Suprapubic skin (tissue), 4 donors: ENCODE results near the gene SLC25A3. TPM values are rescaled to one million over a fixed set of nuclear protein-coding genes. Genes with fewer than 3 reads are reported as not detected.

Experiments used
- DNase-seq, 2 donors: peaks; one replicate each; pipeline ENCODE4 v3.0.0-alpha.2; 2019; ENCODE audit warnings: low spot score in 2 of 2
- H3K27ac ChIP-seq: fragments of 200-600 bp; sonication (generic); one replicate; pipeline ENCODE4 v1.5.1; 2019
- H3K27me3 ChIP-seq: fragments of 200-600 bp; sonication (generic); one replicate; pipeline ENCODE4 v1.5.1; 2019
- H3K36me3 ChIP-seq: fragments of 200-600 bp; sonication (generic); one replicate; pipeline ENCODE4 v1.5.1; 2019
- H3K4me1 ChIP-seq: fragments of 200-600 bp; sonication (generic); one replicate; pipeline ENCODE4 v1.5.1; 2019
- H3K4me3 ChIP-seq: fragments of 200-600 bp; sonication (generic); one replicate; pipeline ENCODE4 v1.5.1; 2019; ENCODE audit warnings: mild to moderate bottlenecking
- H3K9me3 ChIP-seq: fragments of 200-600 bp; sonication (generic); one replicate; pipeline ENCODE4 v1.5.1; 2019
- CTCF ChIP-seq, 2 donors: fragments of 200-600 bp in 1 of 2; fragments of 450-650 bp in 1 of 2; sonication (generic) in 1 of 2; IDR thresholded peaks; one replicate each; pipeline ENCODE4 v1.5.1; 2016 to 2019; ENCODE audit warnings: antibody characterized with exemption in 2 of 2, mild to moderate bottlenecking in 1 of 2, moderate library complexity in 1 of 2
- EP300 ChIP-seq: sonication (generic); formaldehyde crosslinking; IDR thresholded peaks from one replicate; pipeline ENCODE4 v1.6.1; 2017; ENCODE audit warnings: antibody characterized with exemption
- POLR2A ChIP-seq, 2 donors: fragments of 450-650 bp; IDR thresholded peaks; one replicate each; pipeline ENCODE4 v1.6.1; 2017; ENCODE audit warnings: antibody characterized with exemption in 2 of 2, mild to moderate bottlenecking in 2 of 2, moderate library complexity in 2 of 2
- POLR2AphosphoS5 ChIP-seq, 3 donors: sonication (generic); formaldehyde crosslinking; IDR thresholded peaks; one replicate each; pipeline ENCODE4 v1.6.1; 2017; ENCODE audit warnings: antibody characterized with exemption in 3 of 3
- WGBS: methylation state at CpG from one replicate; pipeline ENCODE4 v1.1.5; 2018; 5-methylcytosine and 5-hydroxymethylcytosine counted together
- total RNA-seq, 4 donors: library from RNA; depleted of rRNA; stranded (reverse); fragments of >200 nt; gene quantifications; one replicate each; pipeline ENCODE4 v1.1.0, GENCODE V29; 2016

Gene SLC25A3
- total RNA-seq, 4 donors from 2014 or later = 375 to 558 (median 498) TPM

DNA sequence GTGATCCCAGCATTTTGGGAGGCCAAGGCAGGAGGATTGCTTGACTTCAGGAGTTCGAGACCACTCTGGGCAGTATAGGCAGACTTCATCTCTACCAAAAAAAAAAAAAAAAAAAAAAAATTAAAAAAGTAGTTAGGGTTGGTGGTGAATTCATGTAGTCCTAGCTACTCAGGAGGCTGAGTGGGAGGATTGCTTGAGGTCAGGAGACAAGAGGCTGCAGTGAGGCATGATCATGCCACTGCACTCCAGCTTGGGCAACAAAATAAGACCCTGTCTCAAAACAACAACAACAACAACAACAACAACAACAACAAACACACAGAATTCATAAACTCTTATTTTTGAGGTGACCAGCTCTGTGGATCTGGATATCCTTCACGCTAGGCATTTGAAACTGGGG lies 17.1 kb downstream of the SLC25A3 start:
- WGBS = 90% methylated on average over 2 of the region's 2 CpGs
- Histone ChIP-seq H3K27ac (no peak overlapping the region), H3K36me3 (no peaks in the 10 kb centered on the region), H3K4me1 (no peaks in the 10 kb centered on the region), H3K9me3 (no peaks in the 10 kb centered on the region), H3K4me3 (no peak overlapping the region), H3K27me3 (no peaks in the 10 kb centered on the region)
- no peak for DNase-seq
- TF ChIP-seq POLR2A (IDR thresholded peaks at IDR 0.05) = no peak
- no peak for TF ChIP-seq POLR2AphosphoS5 (IDR thresholded peaks at IDR 0.05)
- no peak for TF ChIP-seq EP300
- no peak for TF ChIP-seq CTCF (IDR thresholded peaks at IDR 0.05)

DNA sequence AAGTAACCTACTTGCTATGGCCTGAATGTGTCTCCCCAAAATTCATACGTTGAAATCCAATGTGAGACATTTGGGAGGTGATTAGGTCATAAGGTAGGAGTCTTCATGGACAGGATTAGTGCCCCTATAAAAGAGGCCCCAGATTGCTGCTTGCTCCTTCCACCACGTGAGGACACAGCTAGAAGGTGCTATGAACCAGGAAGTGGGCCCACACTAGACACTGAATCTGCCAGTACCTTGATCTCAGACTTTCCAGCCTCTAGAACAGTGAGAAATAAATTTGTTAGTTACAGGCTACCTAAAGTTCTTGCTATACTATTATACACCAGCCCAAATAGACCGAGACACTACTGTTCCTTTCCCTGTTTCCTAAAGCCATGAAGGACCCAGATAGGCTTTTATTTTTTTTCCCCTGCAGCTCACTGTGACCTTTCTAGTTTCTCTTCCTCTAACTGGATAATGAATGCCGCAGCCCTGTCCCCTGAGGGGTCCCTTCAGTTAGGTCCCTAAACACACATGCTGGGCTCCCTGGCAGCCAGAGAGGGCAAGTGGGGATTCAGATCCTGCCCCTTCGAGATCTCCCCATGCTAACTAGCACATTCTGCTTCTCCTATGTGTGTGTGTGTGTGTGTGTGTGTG lies 19.3 kb downstream of the SLC25A3 start:
- no peak overlapping the region for H3K27ac ChIP-seq
- no peaks in the 10 kb centered on the region for H3K9me3 ChIP-seq
- H3K36me3 ChIP-seq = no peaks in the 10 kb centered on the region
- no peaks in the 10 kb centered on the region for H3K27me3 ChIP-seq
- WGBS = 76% methylated on average over 5 of the region's 5 CpGs
- no peak overlapping the region for H3K4me3 ChIP-seq
- DNase-seq = no peak
- H3K4me1 ChIP-seq = no peaks in the 10 kb centered on the region
- TF ChIP-seq CTCF (IDR thresholded peaks at IDR 0.05) (no peak), EP300 (no peak), POLR2AphosphoS5 (IDR thresholded peaks at IDR 0.05) (no peak), POLR2A (IDR thresholded peaks at IDR 0.05) (no peak)

DNA sequence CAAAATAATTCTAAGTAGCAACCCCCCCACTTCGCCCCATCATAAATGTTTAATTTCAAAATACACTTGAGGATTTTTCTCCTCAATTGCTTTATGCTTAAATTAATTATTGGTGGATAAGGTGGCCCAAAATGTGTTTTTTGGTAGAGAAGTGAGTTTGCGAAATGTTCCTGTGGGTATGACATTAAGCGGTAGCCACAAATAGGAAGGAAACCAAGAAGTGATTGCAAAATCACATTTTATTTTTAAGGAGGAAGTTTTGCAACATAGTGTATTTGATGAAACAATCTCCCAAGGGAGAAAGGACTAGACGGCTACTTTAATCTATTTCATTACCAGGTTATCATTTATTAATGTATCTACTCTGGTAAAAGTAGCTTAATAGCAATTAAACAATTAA lies 25.5 kb downstream of the SLC25A3 start:
- H3K4me1 ChIP-seq = no peaks in the 10 kb centered on the region
- DNase-seq = no peak
- TF ChIP-seq POLR2AphosphoS5 (IDR thresholded peaks at IDR 0.05) = no peak
- TF ChIP-seq CTCF (IDR thresholded peaks at IDR 0.05) = no peak
- TF ChIP-seq POLR2A (IDR thresholded peaks at IDR 0.05) = no peak
- no peak for TF ChIP-seq EP300
- no peak overlapping the region for H3K4me3 ChIP-seq
- no peaks in the 10 kb centered on the region for H3K36me3 ChIP-seq
- no peaks in the 10 kb centered on the region for H3K27me3 ChIP-seq
- H3K9me3 ChIP-seq = no peaks in the 10 kb centered on the region
- WGBS = 60% methylated on average over 4 of the region's 4 CpGs
- H3K27ac ChIP-seq = no peak overlapping the region

DNA sequence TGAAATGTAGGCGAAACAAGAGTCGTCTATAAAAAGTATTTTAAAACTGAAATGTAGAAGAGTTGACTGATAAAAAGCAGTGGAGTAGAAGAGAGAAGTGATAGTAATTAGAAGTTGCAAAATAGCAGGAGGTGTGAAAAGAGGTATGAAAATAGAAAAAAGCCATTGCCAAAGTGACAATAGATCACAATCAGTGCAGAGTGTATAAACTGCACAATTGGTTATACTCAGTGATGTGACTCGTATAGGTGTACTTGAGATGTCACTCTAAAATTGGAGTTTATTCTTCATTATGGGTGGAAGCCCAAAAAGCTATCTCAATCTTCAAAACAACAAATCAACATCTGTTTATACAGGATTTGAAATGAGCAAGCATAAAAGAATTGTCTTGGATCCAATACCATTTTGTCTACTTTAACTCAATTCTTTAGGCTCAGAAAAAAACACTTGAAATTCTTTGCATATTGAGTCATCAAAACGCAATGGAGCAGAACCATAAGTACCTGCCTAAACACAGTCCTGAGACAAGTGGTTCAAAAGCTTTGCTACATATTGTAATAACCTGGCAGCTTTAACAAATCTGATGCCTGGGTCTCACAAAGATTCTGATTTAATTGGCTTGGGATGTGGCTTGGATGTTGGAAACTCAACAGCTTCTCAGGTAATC lies 42.3 kb downstream of the SLC25A3 start:
- TF ChIP-seq EP300 = no peak
- TF ChIP-seq POLR2AphosphoS5 (IDR thresholded peaks at IDR 0.05) = no peak
- no peak for TF ChIP-seq CTCF (IDR thresholded peaks at IDR 0.05)
- TF ChIP-seq POLR2A (IDR thresholded peaks at IDR 0.05) = no peak
- Histone ChIP-seq H3K27ac (no peak overlapping the region), H3K27me3 (no peaks in the 10 kb centered on the region), H3K9me3 (no peaks in the 10 kb centered on the region), H3K4me1 (peaks cover 3% of the 10 kb centered on the region), H3K36me3 (no peaks in the 10 kb centered on the region), H3K4me3 (no peak overlapping the region)
- DNase-seq = no peak
- WGBS = 69% methylated on average over 4 of the region's 4 CpGs

DNA sequence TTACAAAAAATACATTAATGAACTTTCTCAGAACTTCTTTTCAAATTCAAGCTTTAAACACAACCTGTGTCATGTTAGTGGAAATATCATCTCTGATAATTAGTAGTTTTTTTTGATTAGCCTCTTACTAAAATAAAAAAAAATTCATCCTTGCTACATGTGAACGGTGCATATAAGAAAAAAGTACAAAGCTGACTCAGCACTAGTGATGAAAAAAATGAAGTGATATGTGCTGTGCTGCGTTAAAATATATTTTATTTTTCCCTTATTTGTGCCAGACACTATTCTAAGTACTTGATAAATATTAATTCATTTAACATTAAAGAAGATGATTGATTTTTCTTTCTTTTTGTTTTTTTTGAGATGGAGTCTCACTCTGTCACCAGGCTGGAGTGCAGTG lies 43.6 kb downstream of the SLC25A3 start:
- no peaks in the 10 kb centered on the region for H3K36me3 ChIP-seq
- peaks cover 3% of the 10 kb centered on the region for H3K4me1 ChIP-seq
- 74% methylated on average over 2 of the region's 2 CpGs for WGBS
- no peak overlapping the region for H3K27ac ChIP-seq
- DNase-seq = no peak
- H3K9me3 ChIP-seq = no peaks in the 10 kb centered on the region
- TF ChIP-seq EP300 = no peak
- TF ChIP-seq POLR2AphosphoS5 (IDR thresholded peaks at IDR 0.05) = no peak
- no peak for TF ChIP-seq POLR2A (IDR thresholded peaks at IDR 0.05)
- TF ChIP-seq CTCF (IDR thresholded peaks at IDR 0.05) = no peak
- H3K27me3 ChIP-seq = no peaks in the 10 kb centered on the region
- no peak overlapping the region for H3K4me3 ChIP-seq
